HEK293T (cell line): ENCODE measurements around the gene CPNE4.

ENCODE experiments used
- BHLHE40 ChIP-seq: fragments of 450-650 bp; IDR thresholded peaks from 2 replicates; pipeline ENCODE4 v1.6.1; 2016; ENCODE audit warnings: mild to moderate bottlenecking, moderate library complexity, borderline replicate concordance
- FOXK2 ChIP-seq: fragments of 450-650 bp; IDR thresholded peaks from 2 replicates; pipeline ENCODE4 v1.6.1; 2016; ENCODE audit warnings: mild to moderate bottlenecking
- FOXM1 ChIP-seq: fragments of 450-650 bp; IDR thresholded peaks from 2 replicates; pipeline ENCODE4 v1.6.1; 2017; ENCODE audit warnings: mild to moderate bottlenecking, borderline replicate concordance
- SUZ12 ChIP-seq: fragments of 450-650 bp; IDR thresholded peaks from 2 replicates; pipeline ENCODE4 v1.6.1; 2016; ENCODE audit warnings: mild to moderate bottlenecking
- TARDBP ChIP-seq: fragments of 450-650 bp; IDR thresholded peaks from 2 replicates; pipeline ENCODE4 v1.6.1; 2016
- ZNF384 ChIP-seq: fragments of 450-650 bp; IDR thresholded peaks from 2 replicates; pipeline ENCODE4 v1.6.1; 2016
- TF ChIP-seq, protein P1 (sequence below): fragments of 450-650 bp; IDR thresholded peaks from 2 replicates; pipeline ENCODE4 v1.6.1; 2016

DNA sequence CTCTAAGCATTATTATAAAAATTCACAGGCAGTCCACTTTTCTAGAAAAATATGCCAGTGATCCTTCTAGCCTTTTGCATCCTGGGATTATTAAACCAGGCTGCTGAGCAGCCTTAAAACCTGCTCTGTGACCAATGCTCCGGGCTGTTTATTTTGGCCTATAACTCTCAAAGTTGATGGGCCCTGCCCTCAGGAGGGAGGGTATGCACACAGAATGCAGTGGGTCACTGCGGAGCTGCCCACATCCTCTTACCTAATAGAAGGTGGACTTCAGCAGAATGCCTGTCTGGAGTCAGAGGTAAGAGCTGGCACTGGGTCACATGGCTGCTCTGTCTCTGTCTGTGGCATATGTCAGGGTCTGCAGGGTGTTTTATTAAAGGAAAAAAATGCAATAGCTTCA is 26.0 kb downstream of the CPNE4 start:
- TF ChIP-seq TARDBP: no peak
- no peak for TF ChIP-seq FOXK2
- no peak for TF ChIP-seq FOXM1
- TF ChIP-seq, protein P1, sequence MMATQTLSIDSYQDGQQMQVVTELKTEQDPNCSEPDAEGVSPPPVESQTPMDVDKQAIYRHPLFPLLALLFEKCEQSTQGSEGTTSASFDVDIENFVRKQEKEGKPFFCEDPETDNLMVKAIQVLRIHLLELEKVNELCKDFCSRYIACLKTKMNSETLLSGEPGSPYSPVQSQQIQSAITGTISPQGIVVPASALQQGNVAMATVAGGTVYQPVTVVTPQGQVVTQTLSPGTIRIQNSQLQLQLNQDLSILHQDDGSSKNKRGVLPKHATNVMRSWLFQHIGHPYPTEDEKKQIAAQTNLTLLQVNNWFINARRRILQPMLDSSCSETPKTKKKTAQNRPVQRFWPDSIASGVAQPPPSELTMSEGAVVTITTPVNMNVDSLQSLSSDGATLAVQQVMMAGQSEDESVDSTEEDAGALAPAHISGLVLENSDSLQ: no peak
- TF ChIP-seq BHLHE40: no peak
- no peak for TF ChIP-seq ZNF384
- no peak for TF ChIP-seq SUZ12
